GM08714 (cell line): ENCODE measurements around the gene NOL3.

Experiments
- H3K4me3 ChIP-seq: fragments of 200-500 bp; sonication (Bioruptor generic); 2 replicates; pipeline ENCODE4 v1.5.1; 2014; ENCODE audit warnings: mild to moderate bottlenecking, low read length, inconsistent platforms
- ZNF274 ChIP-seq: IDR thresholded peaks from 2 replicates; pipeline ENCODE4 v1.6.1; 2012; ENCODE audit warnings: mild to moderate bottlenecking, low read depth, low read length

NOL3 gene

DNA sequence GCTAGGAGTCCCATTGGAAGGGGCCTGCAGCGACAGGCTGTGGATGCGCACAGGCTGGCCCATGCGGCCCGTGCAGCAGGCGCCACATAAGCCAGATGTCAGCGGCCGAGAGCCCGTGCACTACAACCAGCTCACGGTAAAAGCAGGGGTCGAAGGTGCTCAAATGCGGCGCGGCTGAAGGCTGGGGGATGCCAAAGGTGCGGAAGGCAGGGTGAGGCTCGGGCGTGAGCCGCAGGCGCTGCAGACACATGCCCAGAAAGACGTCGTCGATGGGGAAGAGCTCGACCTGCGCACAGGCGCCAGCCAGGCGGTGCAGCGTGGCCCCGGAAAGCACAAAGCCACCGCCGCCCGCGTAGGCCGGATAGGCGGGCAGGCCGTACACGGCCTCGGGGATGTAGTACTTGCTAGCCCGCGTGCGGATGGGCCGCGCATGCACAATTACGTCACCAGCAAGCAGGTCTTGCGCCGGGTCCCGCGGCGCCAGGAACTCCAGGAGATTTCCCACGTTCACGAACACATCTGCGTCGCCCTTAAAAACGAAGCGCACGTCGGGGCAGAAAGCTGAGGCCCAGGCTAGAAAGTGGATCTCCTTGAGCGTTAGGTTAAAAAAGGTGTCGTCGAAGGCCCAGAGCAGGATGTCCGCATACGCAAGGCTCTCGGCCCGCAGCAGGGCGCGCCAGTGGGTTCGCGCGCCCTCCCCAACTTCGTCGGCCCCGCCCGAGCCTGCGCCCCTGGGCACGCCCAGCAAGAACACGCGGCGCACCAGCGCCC is 20.9 kb upstream of the NOL3 start:
- H3K4me3 ChIP-seq: no peak overlapping the region
- no peak for TF ChIP-seq ZNF274

DNA sequence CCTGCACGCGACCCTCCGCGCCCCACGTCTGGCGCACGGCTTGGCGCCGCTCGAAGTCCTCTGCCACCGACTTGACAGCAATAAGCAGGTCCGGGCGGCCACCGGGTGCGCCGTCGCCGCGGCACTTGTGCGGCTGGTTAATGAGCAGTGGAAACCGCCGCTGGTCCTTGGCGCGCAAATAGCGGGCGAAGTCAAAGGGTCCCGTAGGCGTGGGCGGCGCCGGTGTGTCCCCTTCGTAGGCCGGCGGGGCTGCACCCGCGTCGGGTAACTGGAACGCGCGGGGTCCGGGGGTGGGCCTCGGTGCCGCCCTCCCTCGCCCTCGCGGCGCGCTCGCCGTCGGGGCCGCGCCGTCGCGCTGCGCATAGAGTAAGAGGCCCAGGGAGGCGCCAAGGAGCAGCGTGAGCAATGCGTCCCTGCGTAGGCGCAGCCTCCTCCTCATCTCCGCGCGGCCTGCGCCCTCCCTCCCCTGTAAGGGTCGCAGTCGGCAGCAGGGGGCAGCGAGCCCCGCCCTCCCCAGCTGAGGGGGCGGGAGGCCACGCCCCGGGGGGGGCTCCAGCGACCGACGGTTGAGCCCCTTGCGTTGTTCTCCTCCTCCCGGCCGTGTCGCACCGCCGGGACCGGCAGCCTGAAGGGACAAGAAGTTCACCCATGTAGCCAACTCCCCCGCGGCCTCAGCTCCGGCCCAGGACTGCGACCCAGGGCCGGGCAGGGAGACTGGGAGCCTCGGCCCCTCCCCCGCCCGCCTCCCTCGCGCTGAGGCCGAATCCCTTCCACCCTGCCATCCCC is 20.1 kb upstream of the NOL3 start:
- no peak for TF ChIP-seq ZNF274
- H3K4me3 ChIP-seq: peak overlapping the region; percentile 46; the same call in 1 of the 2 replicates

DNA sequence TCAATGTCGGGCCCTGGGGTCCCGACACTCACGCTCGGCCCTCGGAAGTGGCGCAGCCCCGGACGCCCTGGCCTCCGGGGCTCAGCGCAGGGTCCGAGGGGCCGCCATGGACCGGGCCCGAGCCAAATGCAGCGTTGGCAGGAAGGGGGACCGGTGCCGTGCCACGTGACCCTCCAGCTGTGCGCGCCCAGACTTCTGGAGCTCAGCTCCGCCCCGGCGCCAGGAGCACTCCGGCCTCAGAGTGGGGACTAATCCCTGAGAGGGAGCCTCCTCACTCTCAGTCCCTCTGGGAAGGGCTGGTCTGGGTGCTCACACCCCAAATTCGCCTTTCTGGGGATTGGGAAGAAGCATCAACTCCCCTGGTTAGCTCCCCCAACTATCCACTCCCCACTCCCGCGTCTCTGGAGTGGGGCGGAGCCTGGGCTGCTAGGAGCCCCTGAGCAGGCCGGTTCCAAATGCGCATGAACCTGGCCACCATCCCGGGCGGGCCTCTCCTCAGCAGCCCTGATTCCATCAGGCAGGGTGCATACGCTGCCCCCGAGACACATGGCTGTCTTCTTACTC is 19.4 kb upstream of the NOL3 start, which contains the start of gene B3GNT9:
Gene B3GNT9, minus strand, starts transcription at position 166 of the 564 bp plus-strand sequence. CDS start 513 bp downstream, outside the sequence.
- H3K4me3 ChIP-seq: peak within 1 kb of the TSS; percentile 46; the same call in 1 of the 2 replicates
- no peak for TF ChIP-seq ZNF274

DNA sequence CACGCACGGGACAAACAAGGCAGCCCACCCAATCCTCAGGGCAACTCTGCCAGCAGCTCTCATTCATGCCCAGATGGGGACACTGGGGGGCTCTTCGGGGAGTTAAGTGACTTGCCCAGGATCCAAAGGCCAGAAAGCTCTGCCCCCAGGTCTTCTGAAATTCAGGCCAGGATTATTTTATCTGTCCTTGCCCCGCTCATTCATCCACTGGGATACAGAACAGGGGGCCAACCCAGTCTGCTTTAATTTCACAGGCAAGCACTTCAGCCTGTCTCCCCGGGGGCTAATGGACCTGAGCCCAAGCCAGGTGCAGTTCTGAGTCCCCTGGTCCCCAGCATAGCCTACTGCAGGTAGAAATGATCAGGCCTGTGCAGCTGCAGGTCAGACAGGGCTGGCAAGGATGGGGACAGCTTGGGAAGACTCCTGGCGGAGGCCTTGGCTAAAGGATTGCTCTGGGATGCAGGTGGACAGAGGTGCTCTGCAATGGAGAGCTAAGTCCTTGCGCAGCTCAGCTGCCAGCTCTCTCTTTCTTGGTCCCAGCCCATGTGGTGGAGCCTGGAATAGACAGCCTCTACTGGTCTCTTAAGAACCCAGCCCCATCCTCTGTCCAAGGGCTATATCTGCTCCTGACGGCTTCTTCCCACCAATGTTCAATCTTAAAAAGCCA is 18.8 kb upstream of the NOL3 start:
- no peak overlapping the region for H3K4me3 ChIP-seq
- TF ChIP-seq ZNF274: no peak

DNA sequence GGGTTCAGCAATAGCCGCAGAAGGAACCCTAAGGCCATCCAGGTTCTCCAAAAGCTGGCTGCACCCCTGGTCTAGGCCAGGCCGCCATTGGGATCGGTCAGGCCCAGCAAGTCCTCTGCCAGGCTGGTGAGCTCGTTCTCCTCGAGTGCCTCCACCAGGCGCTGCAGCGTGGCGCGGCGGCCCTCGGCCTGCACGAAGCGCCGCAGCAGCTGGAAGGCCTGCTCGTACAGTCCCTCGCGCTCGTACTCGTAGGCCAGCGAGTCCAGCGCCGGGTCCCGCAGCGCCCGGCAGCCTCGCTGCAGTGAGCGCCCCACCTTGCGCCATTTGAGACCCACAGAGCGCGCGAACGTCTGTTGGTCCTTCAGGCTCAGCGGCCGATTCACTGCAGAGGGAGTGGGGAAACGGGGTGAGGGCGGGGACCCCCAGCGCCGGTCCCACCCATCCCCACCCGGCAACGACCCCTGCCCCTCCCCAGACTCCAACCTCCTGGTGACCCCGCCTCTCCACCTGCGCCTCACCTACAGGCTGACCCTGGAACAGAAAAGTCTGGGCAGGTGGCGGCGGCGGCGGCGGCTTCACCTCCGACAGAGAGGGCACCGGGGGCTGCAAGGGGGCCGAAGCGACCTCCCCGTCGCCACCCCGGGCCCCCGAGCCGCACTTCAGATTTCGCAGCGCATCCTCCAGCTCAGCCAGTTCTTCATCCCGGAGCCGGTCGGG is 15.6 kb upstream of the NOL3 start:
- no peak for TF ChIP-seq ZNF274
- H3K4me3 ChIP-seq: no peak overlapping the region

DNA sequence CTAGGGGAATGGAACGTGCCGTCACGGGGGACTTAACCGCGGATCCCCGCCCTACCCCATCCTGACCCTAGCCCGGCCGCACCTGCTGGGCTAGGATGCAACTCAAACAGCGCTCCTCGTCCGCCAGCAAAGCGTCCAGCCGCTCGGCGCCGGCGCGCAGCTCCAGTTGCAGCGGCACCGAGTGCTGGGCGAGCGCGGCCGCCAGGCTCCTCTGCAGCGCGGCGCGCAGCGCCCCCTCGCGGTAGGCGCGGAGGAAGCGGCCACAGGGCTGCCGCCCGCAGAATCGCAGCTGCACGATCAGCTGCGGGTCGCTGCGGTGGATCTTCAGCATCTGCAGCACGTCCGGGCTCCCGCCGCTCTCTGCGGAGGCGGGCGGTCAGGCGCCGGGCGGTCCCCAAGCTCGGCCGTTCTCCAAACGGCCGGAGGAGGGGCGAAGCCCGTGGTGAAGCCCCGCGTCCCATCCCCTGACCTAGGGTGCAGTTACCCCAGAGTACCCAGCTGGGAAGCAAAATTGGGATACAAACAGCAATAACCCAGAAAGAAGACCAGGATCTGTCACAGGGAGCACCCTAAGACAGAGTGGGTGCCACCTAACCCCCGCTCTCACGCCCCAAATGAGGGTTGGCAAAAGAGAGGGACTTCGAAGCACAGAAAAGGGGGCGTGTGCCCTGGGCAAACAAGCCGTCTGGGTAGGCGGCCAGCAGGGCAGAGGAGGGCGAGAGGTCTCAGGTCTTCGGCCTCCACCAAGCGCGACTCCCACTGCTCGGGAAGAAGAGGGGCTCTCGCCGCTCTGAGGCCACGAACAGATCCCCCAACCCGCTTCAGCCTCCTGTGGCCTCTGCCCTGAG is 14.8 kb upstream of the NOL3 start:
- no peak overlapping the region for H3K4me3 ChIP-seq
- TF ChIP-seq ZNF274: no peak

DNA sequence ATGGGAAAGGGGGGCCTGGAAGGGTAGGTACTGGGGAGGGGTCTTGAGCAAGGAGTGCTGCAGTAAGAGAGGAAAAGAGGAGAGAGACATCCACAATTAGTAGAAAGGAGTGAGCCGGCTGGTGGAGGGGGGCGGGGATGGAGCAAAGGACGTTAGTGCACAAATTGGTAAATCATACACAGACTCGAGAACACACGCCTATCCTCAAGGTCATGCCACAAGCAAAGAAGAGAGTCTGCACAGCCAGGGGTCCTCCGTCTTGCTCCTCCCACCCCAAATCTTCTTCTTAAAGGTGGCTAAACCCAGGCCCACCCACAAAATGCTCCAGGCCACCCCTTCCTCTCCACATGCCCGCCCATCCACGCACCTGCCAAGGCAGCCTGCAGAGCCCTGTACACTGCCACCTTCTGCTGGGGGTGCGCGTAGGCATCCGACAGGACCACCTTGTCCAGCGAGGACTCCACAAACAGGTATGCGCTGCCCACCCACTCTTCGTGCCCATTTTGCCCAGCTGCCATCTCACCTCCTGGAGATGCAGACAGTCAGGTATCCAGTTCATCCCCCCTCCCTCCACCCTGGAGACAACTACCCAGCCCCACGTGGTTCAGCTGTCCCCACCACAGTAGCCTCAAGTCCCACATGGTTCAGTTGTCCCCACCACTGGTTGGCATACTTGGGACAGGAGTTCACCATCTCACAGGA is 14.0 kb upstream of the NOL3 start:
- TF ChIP-seq ZNF274: no peak
- no peak overlapping the region for H3K4me3 ChIP-seq

DNA sequence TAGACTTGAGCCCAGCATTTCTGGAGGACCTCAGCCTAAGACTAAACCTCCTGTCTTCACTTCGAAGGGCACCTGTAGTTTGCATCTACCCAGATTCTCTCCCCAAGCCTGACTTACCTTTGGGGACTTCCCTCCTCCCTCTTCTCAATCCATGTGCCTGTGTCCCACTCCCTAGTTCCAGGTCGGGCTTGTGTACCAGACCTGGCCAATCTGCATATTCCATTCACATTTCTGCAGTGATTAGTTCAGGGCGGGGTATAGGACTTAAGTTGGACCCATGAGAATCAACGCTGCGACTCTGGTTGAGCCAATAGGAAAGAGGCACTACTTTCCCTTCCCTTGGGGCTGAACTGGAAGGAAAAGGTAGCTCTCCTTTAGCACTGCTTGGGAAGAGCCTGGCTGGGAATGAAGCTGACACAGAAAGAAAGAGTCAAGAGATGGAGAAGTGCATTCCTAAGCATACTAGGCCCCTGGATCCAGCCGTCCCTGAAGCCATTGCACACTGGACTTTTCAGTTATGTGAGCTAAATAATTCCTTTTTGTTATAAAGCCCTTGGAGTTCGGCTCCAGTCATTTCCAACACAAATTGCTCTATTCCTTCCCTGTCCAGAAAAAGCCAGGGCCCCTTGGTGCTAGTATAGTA is 13.1 kb upstream of the NOL3 start:
- no peak for TF ChIP-seq ZNF274
- no peak overlapping the region for H3K4me3 ChIP-seq

DNA sequence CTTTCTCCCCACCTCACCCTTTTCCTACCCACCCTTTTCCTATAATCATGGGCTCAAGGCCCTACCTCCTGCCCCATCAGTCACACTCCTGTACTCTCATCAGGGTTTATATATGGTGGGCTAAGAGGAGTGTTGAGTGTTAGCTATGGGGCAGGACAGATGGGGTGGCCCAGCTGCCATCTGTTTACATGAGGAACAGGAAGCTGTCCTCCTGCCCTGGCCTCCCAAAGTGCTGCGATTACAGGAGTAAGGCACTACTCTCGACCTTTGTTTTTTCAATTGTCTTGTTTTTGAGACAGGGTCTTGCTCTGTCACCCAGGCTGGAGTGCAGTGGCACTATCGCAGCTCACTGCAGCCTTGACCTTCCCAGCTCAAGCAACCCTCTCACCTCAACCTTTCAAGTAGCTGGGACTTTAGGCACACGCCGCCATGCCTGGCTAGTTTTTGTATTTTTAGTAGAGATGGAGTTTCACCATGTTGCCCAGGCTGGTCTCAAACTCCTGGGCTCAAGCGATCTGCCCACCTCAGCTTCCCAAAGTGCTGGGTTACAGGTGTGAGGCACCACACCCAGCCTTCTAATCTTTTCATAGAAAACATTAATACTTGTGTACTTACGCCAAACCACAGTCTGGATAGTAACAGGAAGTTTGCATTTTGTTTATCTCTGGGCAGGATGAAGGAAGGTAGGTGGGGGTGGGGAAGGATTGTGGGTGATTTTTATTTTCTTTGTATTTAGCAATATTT is 12.3 kb upstream of the NOL3 start:
- no peak for TF ChIP-seq ZNF274
- H3K4me3 ChIP-seq: no peak overlapping the region

DNA sequence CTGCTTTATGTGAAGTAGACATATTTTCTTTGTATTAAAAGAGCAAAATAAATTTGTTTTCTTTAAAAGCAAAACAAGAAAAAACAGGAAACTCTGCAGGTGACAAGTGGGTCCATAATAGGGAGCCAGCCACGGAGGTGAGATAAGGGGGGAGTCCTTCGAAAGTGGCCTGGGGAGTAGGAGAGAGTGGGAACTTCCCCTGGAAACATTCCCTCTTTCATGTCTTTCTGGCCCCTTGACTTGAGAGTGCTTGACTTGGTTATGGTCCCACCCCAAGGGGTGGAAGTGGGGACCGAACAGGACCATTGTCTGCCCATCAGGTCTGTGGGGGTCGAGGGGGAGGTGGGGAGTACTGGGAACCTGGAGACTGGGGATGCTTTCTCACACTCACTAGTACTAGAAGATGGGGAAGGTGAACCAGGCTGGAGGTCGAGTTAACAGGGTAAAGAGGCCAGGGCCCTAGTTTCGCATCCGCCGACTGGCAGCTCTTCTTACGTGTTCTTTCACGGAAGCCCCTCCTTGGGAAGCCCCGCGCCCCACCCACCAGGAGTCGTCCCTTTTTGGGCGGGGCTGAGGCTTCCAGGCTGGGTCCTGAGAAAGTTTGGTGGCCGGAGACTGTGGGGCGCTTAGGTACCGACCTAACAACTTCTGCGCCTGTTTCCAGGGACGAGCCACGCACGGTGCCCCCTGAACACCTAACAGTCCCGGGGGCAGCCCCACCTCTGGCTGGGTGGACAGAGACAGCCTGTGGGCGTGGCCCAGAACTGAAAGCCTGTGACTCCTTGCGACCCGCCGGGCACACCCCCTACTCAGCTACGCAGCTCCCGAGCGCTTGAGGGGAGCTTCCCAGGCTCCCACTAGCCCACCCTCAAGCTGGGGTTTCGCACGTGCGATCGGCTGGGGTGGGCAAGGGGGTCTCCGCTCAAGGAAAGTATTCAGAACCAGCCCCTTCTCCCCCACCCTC is 11.4 kb upstream of the NOL3 start:
- no peak for TF ChIP-seq ZNF274
- H3K4me3 ChIP-seq: peak overlapping the region; percentile 88
